ENCODE data around the gene BCAN. TPM values are rescaled to one million over a fixed set of nuclear protein-coding genes. Genes with fewer than 3 reads are reported as not detected.

The BCAN gene
- total and polyA plus RNA-seq, 2 of the 8 experiments (the other 6 are each of a cell fraction or from before 2014, with no cell fraction given) = 4.5 to 24.0 TPM

GRCh38 chr1:156691191-156691590 is 49.3 kb downstream of the BCAN start:
- 31% methylated on average over 9 of the region's 10 CpGs; no CpG with 5 or more reads in 1 of the 2 experiments for WGBS, 2 experiments (ENCODE audit: extremely low coverage in 1 of 2, insufficient coverage in 1 of 2, insufficient read length in 1 of 2, insufficient replicate concordance in 2 of 2, low coverage in 1 of 2, low lambda C conversion rate in 2 of 2, missing lambda C conversion rate in 1 of 2)
- no peak overlapping the region for H2BK120ac ChIP-seq (replicated peaks; ENCODE audit: low read depth, low read length)
- TF ChIP-seq PHF8 (conservative IDR thresholded peaks at IDR 0.05; ENCODE audit: low read depth, low read length) = no peak
- TF ChIP-seq JUND (IDR thresholded peaks at IDR 0.05; ENCODE audit: low read length) = no peak
- peak overlapping the region; percentile 97; the same call in 1 of the 2 replicates for H2BK5ac ChIP-seq (ENCODE audit: low read depth, low read length)
- peak overlapping the region; percentile 48; the same call in 1 of the 2 replicates for H3K18ac ChIP-seq (ENCODE audit: extremely low read depth, low read length)
- peaks cover 24 to 51% (median 38%) of the 10 kb centered on the region in 4 experiments for H3K4me1 ChIP-seq (replicated peaks in 1 of 4; ENCODE audit: control insufficient read depth in 3 of 4, insufficient read depth in 4 of 4, low read length in 3 of 4)
- H3K79me1 ChIP-seq (ENCODE audit: low read depth, low read length) = no peaks in the 10 kb centered on the region
- peak overlapping the region; percentile 49 for H4K91ac ChIP-seq (replicated peaks; ENCODE audit: insufficient read length, low read length)
- H3K14ac ChIP-seq (ENCODE audit: insufficient read length) = no peak overlapping the region
- peaks cover 0 to 7% (median 0%) of the 10 kb centered on the region in 4 experiments; a peak in 2 of 7 replicates for H3K27me3 ChIP-seq (replicated peaks in 1 of 4; ENCODE audit: control insufficient read depth in 3 of 4, extremely low read depth in 1 of 4, insufficient read depth in 3 of 4, low read length in 3 of 4)
- H3K79me2 ChIP-seq (ENCODE audit: control insufficient read depth in 1 of 2, insufficient read depth in 2 of 2, low read length in 2 of 2) = no peaks in the 10 kb centered on the region
- peak overlapping the region; percentile 14 to 72 for H3K4me2 ChIP-seq (ENCODE audit: insufficient read depth in 1 of 2, low read depth in 2 of 2, low read length in 2 of 2)
- DNase-seq (ENCODE audit: low read depth in 1 of 2, low spot score in 2 of 2) = peak in 1 of 2 experiments; percentile 66
- FAIRE-seq = no peak
- no peaks in the 10 kb centered on the region for H3K9me3 ChIP-seq (ENCODE audit: insufficient read depth in 2 of 2, low read depth in 1 of 2, low read length in 1 of 2)
- H3K4me3 ChIP-seq (ENCODE audit: extremely low read depth in 1 of 4, insufficient read depth in 2 of 4, low read depth in 3 of 4, low read length in 4 of 4) = peak overlapping the region in 2 of 4 experiments; percentile 7 to 49; a peak in 3 of 8 replicates
- no peak overlapping the region for H3K27ac ChIP-seq (ENCODE audit: low read depth, low read length)
- no peak overlapping the region; the same call in 1 of the 2 replicates for H2AK5ac ChIP-seq (ENCODE audit: low read depth, low read length)
- ChIA-PET CTCF (ENCODE audit: partially characterized antibody) (interaction anchor here (0.6 to 66.0 kb wide), 25 partner anchors 4 to 236 kb away, joined by 3 to 4284 read pairs (median 11); partner anchors contain the start of genes BCAN, CRABP2, HAPLN2 and INSRR), POLR2A (ENCODE audit: partially characterized antibody) (interaction anchor here (0.7 to 13.9 kb wide), 11 partner anchors 9 to 169 kb away, joined by 3 to 530 read pairs (median 8); partner anchors contain the start of genes CRABP2, HDGF, ISG20L2 and METTL25B)
- no peak overlapping the region for H3K56ac ChIP-seq (replicated peaks; ENCODE audit: insufficient read length, low read depth, low read length)
- H2BK12ac ChIP-seq (ENCODE audit: low read depth, low read length) = peak overlapping the region; percentile 78; the same call in 1 of the 2 replicates
- no peaks in the 10 kb centered on the region for H3K36me3 ChIP-seq (ENCODE audit: control insufficient read depth in 2 of 4, insufficient read depth in 4 of 4, low read length in 3 of 4)
- peaks cover 10% of the 10 kb centered on the region; the same call in 1 of the 2 replicates for H3K23me2 ChIP-seq (ENCODE audit: low read depth, low read length)
- H4K5ac ChIP-seq (ENCODE audit: insufficient read length, low read depth, low read length) = peak overlapping the region; percentile 37
- H2BK15ac ChIP-seq (ENCODE audit: low read length) = no peak overlapping the region
- H3K9ac ChIP-seq (replicated peaks in 1 of 4; ENCODE audit: extremely low read depth in 1 of 4, low read depth in 3 of 4, low read length in 3 of 4) = no peak overlapping the region
- H4K20me1 ChIP-seq (replicated peaks in 1 of 2; ENCODE audit: control insufficient read depth in 1 of 2, insufficient read depth in 2 of 2, low read length in 2 of 2) = no peaks in the 10 kb centered on the region
- no peak overlapping the region for H4K8ac ChIP-seq (ENCODE audit: extremely low read depth, insufficient read depth, low read length)
- no peak overlapping the region for H3K4ac ChIP-seq (replicated peaks; ENCODE audit: insufficient read length, low read depth, low read length)
- H2BK20ac ChIP-seq (ENCODE audit: low read length) = peak overlapping the region; percentile 87
- H2AFZ ChIP-seq (ENCODE audit: low read length) = no peak overlapping the region
- H3K23ac ChIP-seq (ENCODE audit: insufficient read length) = no peak overlapping the region

All from H1 (cell line).